GM12891 (cell line): ENCODE results near the gene SLC39A6.

Experiments used
- POLR2A ChIP-seq: IDR thresholded peaks from 2 replicates; pipeline ENCODE4 v1.6.1; 2011; ENCODE audit warnings: low read depth, low read length, control low read depth
- POLR2AphosphoS5 ChIP-seq: IDR thresholded peaks from 2 replicates; pipeline ENCODE4 v1.6.1; 2011; ENCODE audit warnings: low read depth, low read length, control low read depth

GRCh38 chr18:36132756-36133155 is 3.6 kb upstream of the SLC39A6 start:
- no peak for TF ChIP-seq POLR2A
- no peak for TF ChIP-seq POLR2AphosphoS5
